CD4-positive, alpha-beta memory T cell (primary cell): Measurements from ENCODE around the gene SNX9. TPM values are rescaled to one million over a fixed set of nuclear protein-coding genes. Genes with fewer than 3 reads are reported as not detected.

ENCODE experiments used
- CTCF ChIA-PET: fragments of 350-600 bp; sonication (Branson Sonifier 250); formaldehyde crosslinking; loops from one replicate; lab custom pipeline; 2021; ENCODE audit warnings: inconsistent platforms; ENCODE audit not compliant: partially characterized antibody; lab: Charles Lee
- POLR2A ChIA-PET: fragments of 350-600 bp; sonication (Branson Sonifier 250); formaldehyde crosslinking; loops from one replicate; lab custom pipeline; 2021; ENCODE audit not compliant: partially characterized antibody; lab: Charles Lee
- DNase-seq, 5 donors: peaks; one replicate each; pipeline versions ENCODE4 v3.0.0 to v3.0.0-alpha.2; 2020 to 2022; ENCODE audit warnings: mixed read lengths in 1 of 5
- H3K27ac ChIP-seq: one replicate; pipeline ENCODE4 v1.7.0; 2013; ENCODE audit warnings: low read depth, low read length
- H3K27me3 ChIP-seq: 2 replicates; pipeline ENCODE4 v1.7.0; 2013; ENCODE audit warnings: mild to moderate bottlenecking, low read length, moderate library complexity; ENCODE audit not compliant: insufficient read depth
- H3K36me3 ChIP-seq: 2 replicates; pipeline ENCODE4 v1.7.0; 2013; ENCODE audit warnings: mild to moderate bottlenecking, low read length, moderate library complexity; ENCODE audit not compliant: insufficient read depth
- H3K4me1 ChIP-seq: 2 replicates; pipeline ENCODE4 v1.7.0; 2013; ENCODE audit warnings: mild to moderate bottlenecking, low read length, moderate library complexity; ENCODE audit not compliant: insufficient read depth
- H3K4me3 ChIP-seq, 2 donors: one replicate each; pipeline ENCODE4 v1.7.0; 2013; ENCODE audit warnings: low read length in 2 of 2, mild to moderate bottlenecking in 1 of 2
- H3K9me3 ChIP-seq, 2 donors: one replicate each; pipeline ENCODE4 v1.7.0; 2013; ENCODE audit warnings: low read length in 2 of 2, control low read depth in 1 of 2; ENCODE audit not compliant: control insufficient read depth in 1 of 2
- H3K27ac Mint-ChIP-seq, 7 donors: one replicate each; pipeline ENCODE4 v1.8.0; 2020 to 2021; ENCODE audit warnings: mixed read lengths in 7 of 7, mild to moderate bottlenecking in 6 of 7, inconsistent platforms in 3 of 7, moderate library complexity in 3 of 7
- H3K27me3 Mint-ChIP-seq, 2 donors: one replicate each; pipeline ENCODE4 v1.8.0; 2020 to 2021; ENCODE audit warnings: mixed read lengths in 2 of 2
- H3K36me3 Mint-ChIP-seq, 2 donors: one replicate each; pipeline ENCODE4 v1.8.0; 2020 to 2021; ENCODE audit warnings: mixed read lengths in 2 of 2, inconsistent platforms in 1 of 2, mild to moderate bottlenecking in 1 of 2
- H3K4me1 Mint-ChIP-seq, 4 donors: one replicate each; pipeline ENCODE4 v1.8.0; 2020 to 2021; ENCODE audit warnings: mixed read lengths in 4 of 4, mild to moderate bottlenecking in 1 of 4
- H3K4me3 Mint-ChIP-seq, 8 donors: one replicate each; pipeline ENCODE4 v1.8.0; 2020 to 2021; ENCODE audit warnings: mixed read lengths in 8 of 8, mild to moderate bottlenecking in 7 of 8, moderate library complexity in 6 of 8, inconsistent platforms in 3 of 8
- H3K9me3 Mint-ChIP-seq, 8 donors: one replicate each; pipeline ENCODE4 v1.8.0; 2020 to 2021; ENCODE audit warnings: mixed read lengths in 8 of 8, mild to moderate bottlenecking in 5 of 8, inconsistent platforms in 3 of 8, moderate library complexity in 1 of 8
- intact Hi-C: fragments of 100-400 bp; cut with micrococcal nuclease; formaldehyde crosslinking; loops from one replicate; pipeline ENCODE4 v1.15.1; 2023
- polyA plus RNA-seq, 2 donors: library from polyadenylated mRNA; unstranded; fragments of 300-500 nt; fragmentation: Illumina TruSeq; gene quantifications; one replicate each; pipeline ENCODE4 v1.2.3, GENCODE V29; 2021
- total RNA-seq, 2 experiments: library from RNA; stranded (reverse); gene quantifications; one replicate each; pipeline ENCODE4 v1.2.3, GENCODE V29; 2021

Gene SNX9
- total and polyA plus RNA-seq, 4 experiments from 2014 or later, result 12.9 to 21.9 (median 20.5) TPM

DNA sequence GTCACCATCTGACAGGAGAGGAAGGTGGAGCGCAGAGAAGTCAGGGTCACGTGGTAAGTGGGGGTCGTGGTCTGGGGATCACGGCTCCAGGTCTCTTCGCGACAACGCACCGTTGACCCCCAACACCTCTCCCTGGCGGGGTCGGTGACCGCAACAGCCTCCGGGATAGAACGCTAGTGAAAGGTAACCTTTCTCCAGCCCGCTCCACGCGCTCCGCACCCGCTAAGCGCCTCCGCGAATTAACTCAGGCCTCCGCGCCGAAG lies 158.0 kb downstream of the SNX9 start:
- Mint-ChIP-seq H3K36me3 (peaks cover 0 to 7% of the 10 kb centered on the region in 2 donors), H3K9me3 (peaks cover 0 to 2% (median 0%) of the 10 kb centered on the region in 8 donors), H3K27ac (peak overlapping the region; percentile 81 to 93 (median 88)), H3K4me1 (peaks cover 24 to 53% (median 39%) of the 10 kb centered on the region in 4 donors), H3K27me3 (no peaks in the 10 kb centered on the region), H3K4me3 (peak overlapping the region; percentile 79 to 93 (median 88))
- intact Hi-C loops, result loop anchor here (1.0 to 5.0 kb wide), 6 partner anchors 28 to 599 kb away; partner anchors contain the start of genes GTF2H5, SERAC1 and ZDHHC14
- H3K36me3 ChIP-seq, result no peaks in the 10 kb centered on the region
- H3K9me3 ChIP-seq, result no peaks in the 10 kb centered on the region
- peak overlapping the region; percentile 71 for H3K27ac ChIP-seq
- peaks cover 44% of the 10 kb centered on the region for H3K4me1 ChIP-seq
- POLR2A ChIA-PET, result interaction anchor here (0.6 to 4.7 kb wide), 6 partner anchors 12 to 658 kb away, joined by 3 to 44 read pairs (median 6); no protein-coding TSS in a partner anchor
- peak overlapping the region; percentile 54 to 88 for H3K4me3 ChIP-seq
- CTCF ChIA-PET, result interaction anchor here (4.9 to 5.0 kb wide), 2 partner anchors 46 to 92 kb away, joined by 33 to 48 read pairs; no protein-coding TSS in a partner anchor
- H3K27me3 ChIP-seq, result no peaks in the 10 kb centered on the region
- no peak for DNase-seq

GRCh38 chr6:157981395-157982101 lies 158.5 kb downstream of the SNX9 start, which contains the start of gene SYNJ2:
SYNJ2 (plus strand) TSS chr6:157981863; CDS start chr6:157981962, 99 bp downstream.
- peaks cover 24 to 53% (median 39%) of the 10 kb centered on the region in 4 donors for H3K4me1 Mint-ChIP-seq
- POLR2A ChIA-PET, result interaction anchor here (0.6 to 4.7 kb wide), 9 partner anchors 9 to 659 kb away, joined by 3 to 44 read pairs (median 5); no protein-coding TSS in a partner anchor

DNA sequence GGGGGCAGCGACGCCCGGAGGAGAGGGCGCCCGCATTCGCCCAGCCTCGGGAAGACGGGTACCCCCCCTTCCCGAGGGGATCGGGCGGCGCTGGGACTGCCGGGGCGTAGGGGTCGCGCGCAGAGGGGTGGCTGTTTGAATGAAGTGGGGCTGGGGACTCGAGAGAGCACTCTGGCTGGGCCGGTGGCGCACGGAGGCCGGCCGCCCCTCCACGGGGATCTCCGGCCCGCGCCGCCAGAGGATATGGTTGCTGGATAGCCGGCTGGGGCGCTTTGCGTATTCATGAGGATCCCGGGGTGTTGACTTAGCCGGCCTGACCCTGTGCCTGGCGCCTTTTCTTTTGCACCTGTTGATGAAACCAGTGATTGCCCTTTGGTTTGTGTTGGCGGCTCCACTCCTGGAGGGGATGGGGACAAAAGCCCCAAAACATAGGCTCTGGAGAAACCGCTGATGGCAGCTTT lies 159.1 kb downstream of the SNX9 start:
- Histone ChIP-seq H3K27ac (peak overlapping the region; percentile 71), H3K4me3 (peak overlapping the region; percentile 76 to 77), H3K27me3 (no peaks in the 10 kb centered on the region), H3K4me1 (peaks cover 44% of the 10 kb centered on the region), H3K9me3 (no peaks in the 10 kb centered on the region), H3K36me3 (no peaks in the 10 kb centered on the region)
- H3K9me3 Mint-ChIP-seq, result peaks cover 0 to 2% (median 0%) of the 10 kb centered on the region in 8 donors
- CTCF ChIA-PET, result interaction anchor here (0.6 to 5.0 kb wide), 9 partner anchors 10 to 226 kb away, joined by 3 to 48 read pairs (median 5); no protein-coding TSS in a partner anchor
- POLR2A ChIA-PET, result interaction anchor here (0.6 to 4.7 kb wide), 10 partner anchors 9 to 659 kb away, joined by 3 to 44 read pairs (median 5); no protein-coding TSS in a partner anchor
- H3K4me1 Mint-ChIP-seq, result peaks cover 24 to 53% (median 39%) of the 10 kb centered on the region in 4 donors
- peak overlapping the region; percentile 88 to 94 (median 92) for H3K4me3 Mint-ChIP-seq
- H3K27ac Mint-ChIP-seq, result peak overlapping the region; percentile 41 to 91 (median 86)
- intact Hi-C loops, result loop anchor here (5.0 kb wide), 3 partner anchors 185 to 600 kb away; partner anchors contain the start of genes GTF2H5, SERAC1 and ZDHHC14
- H3K27me3 Mint-ChIP-seq, result no peaks in the 10 kb centered on the region
- DNase-seq, result peak in 4 of 5 donors; percentile 22 to 62 (median 31)
- H3K36me3 Mint-ChIP-seq, result peaks cover 0 to 7% of the 10 kb centered on the region in 2 donors

More at GRCh38 chr6:157981395-157982101, 158.5 kb downstream of the SNX9 start, which contains the start of gene SYNJ2:
- H3K36me3 Mint-ChIP-seq, result peaks cover 0 to 7% of the 10 kb centered on the region in 2 donors
- CTCF ChIA-PET, result interaction anchor here (0.6 to 5.0 kb wide), 7 partner anchors 11 to 225 kb away, joined by 3 to 48 read pairs (median 6); no protein-coding TSS in a partner anchor
- peak; percentile 86 to 89 (median 87) for DNase-seq
- Histone ChIP-seq H3K9me3 (no peaks in the 10 kb centered on the region), H3K36me3 (no peaks in the 10 kb centered on the region), H3K4me1 (peaks cover 44% of the 10 kb centered on the region), H3K27ac (peak within 1 kb of the TSS; percentile 71), H3K27me3 (no peaks in the 10 kb centered on the region), H3K4me3 (peak within 1 kb of the TSS; percentile 76 to 88)
- peak within 1 kb of the TSS; percentile 85 to 93 (median 90) for H3K27ac Mint-ChIP-seq
- H3K4me3 Mint-ChIP-seq, result peak within 1 kb of the TSS; percentile 88 to 94 (median 92)
- intact Hi-C loops, result loop anchor here (1.0 to 5.0 kb wide), 6 partner anchors 27 to 599 kb away; partner anchors contain the start of genes GTF2H5, SERAC1 and ZDHHC14
- peaks cover 0 to 2% (median 0%) of the 10 kb centered on the region in 8 donors for H3K9me3 Mint-ChIP-seq
- H3K27me3 Mint-ChIP-seq, result no peaks in the 10 kb centered on the region

- no peaks in the 10 kb centered on the region for H3K27me3 Mint-ChIP-seq
- H3K36me3 Mint-ChIP-seq, result peaks cover 0 to 7% of the 10 kb centered on the region in 2 donors
- H3K4me1 Mint-ChIP-seq, result peaks cover 24 to 53% (median 39%) of the 10 kb centered on the region in 4 donors
- H3K27ac Mint-ChIP-seq, result peak overlapping the region; percentile 41 to 91 (median 86)
- H3K27ac ChIP-seq, result peak overlapping the region; percentile 71
- peak overlapping the region; percentile 76 to 77 for H3K4me3 ChIP-seq
- no peaks in the 10 kb centered on the region for H3K36me3 ChIP-seq
- no peaks in the 10 kb centered on the region for H3K27me3 ChIP-seq
- CTCF ChIA-PET, result interaction anchor here (1.0 to 5.0 kb wide), 8 partner anchors 12 to 226 kb away, joined by 3 to 48 read pairs (median 5); no protein-coding TSS in a partner anchor
- no peaks in the 10 kb centered on the region for H3K9me3 ChIP-seq
- POLR2A ChIA-PET, result interaction anchor here (0.9 to 4.7 kb wide), 6 partner anchors 8 to 90 kb away, joined by 3 to 44 read pairs (median 7); no protein-coding TSS in a partner anchor
- H3K9me3 Mint-ChIP-seq, result peaks cover 0 to 2% (median 0%) of the 10 kb centered on the region in 8 donors
- H3K4me3 Mint-ChIP-seq, result peak overlapping the region; percentile 88 to 94 (median 92)
- peak in 2 of 5 donors; percentile 12 to 19 for DNase-seq
- intact Hi-C loops, result loop anchor here (5.0 kb wide), 3 partner anchors 185 to 600 kb away; partner anchors contain the start of genes GTF2H5, SERAC1 and ZDHHC14
- peaks cover 44% of the 10 kb centered on the region for H3K4me1 ChIP-seq
These were observed 159.7 kb downstream of the SNX9 start for GRCh38 chr6:157982563-157983405.

DNA sequence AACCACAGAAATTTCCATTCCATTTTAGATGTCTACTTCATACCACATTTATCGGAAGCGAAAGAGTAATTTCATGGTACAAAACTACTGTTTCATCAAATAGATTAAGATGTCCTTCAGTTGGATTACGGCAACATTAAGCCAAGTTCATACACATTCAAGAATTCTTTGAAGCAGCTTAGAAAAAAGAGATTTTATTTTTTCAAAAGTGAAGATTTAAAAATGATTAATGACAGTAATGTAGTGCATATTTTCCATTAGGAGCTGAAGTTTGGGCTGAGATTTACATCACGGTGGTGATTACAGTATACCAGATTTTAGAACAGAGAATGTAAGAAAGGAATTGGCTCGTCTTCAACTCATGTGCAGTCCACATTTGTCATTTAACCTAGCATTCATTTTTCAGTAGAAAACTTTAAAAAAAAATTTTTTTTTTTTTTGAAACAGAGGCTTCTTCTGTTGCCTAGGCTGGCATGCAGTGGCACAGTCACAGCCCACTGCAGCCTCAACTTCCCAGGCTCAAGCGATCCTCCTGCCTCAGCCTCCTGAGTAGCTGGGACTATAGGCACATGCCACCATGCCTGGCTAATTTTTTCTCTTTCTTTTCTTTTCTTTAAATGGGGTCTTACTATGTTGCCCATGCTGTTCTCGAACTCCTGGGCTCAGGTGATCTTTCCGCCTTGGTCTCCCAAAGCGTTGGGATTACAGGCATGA lies 160.5 kb downstream of the SNX9 start:
- Histone ChIP-seq H3K36me3 (no peaks in the 10 kb centered on the region), H3K4me1 (peaks cover 48% of the 10 kb centered on the region), H3K9me3 (no peaks in the 10 kb centered on the region), H3K4me3 (no peak overlapping the region), H3K27ac (no peak overlapping the region), H3K27me3 (no peaks in the 10 kb centered on the region)
- H3K27me3 Mint-ChIP-seq, result no peaks in the 10 kb centered on the region
- peaks cover 26 to 54% (median 42%) of the 10 kb centered on the region in 4 donors for H3K4me1 Mint-ChIP-seq
- H3K9me3 Mint-ChIP-seq, result peaks cover 0 to 2% (median 0%) of the 10 kb centered on the region in 8 donors
- intact Hi-C loops, result loop anchor here (5.0 kb wide), 3 partner anchors 184 to 601 kb away; partner anchors contain the start of genes GTF2H5, SERAC1 and ZDHHC14
- H3K4me3 Mint-ChIP-seq, result peak overlapping the region; percentile 88 to 94 (median 92)
- ChIA-PET CTCF (interaction anchor here (0.9 to 5.0 kb wide), 8 partner anchors 11 to 227 kb away, joined by 3 to 48 read pairs (median 6); no protein-coding TSS in a partner anchor), POLR2A (interaction anchor here (1.2 to 4.7 kb wide), 6 partner anchors 7 to 89 kb away, joined by 5 to 44 read pairs (median 6); no protein-coding TSS in a partner anchor)
- peak overlapping the region; percentile 46 to 87 (median 85) for H3K27ac Mint-ChIP-seq
- no peak for DNase-seq
- H3K36me3 Mint-ChIP-seq, result peaks cover 0 to 7% of the 10 kb centered on the region in 2 donors
